H1 (cell line): ENCODE results near the gene PMEPA1.

Experiments used
- CTBP2 ChIP-seq: IDR thresholded peaks from 2 replicates; pipeline ENCODE4 v1.7.0; 2011; ENCODE audit warnings: borderline replicate concordance, mild to moderate bottlenecking, moderate library complexity, mixed read lengths, low read length; ENCODE audit not compliant: insufficient read depth, insufficient read length
- CTCF ChIP-seq, 3 experiments: IDR thresholded peaks; 1 replicate in 2 of 3; 2 replicates in 1 of 3; pipeline versions ENCODE4 v1.5.1 to v1.6.1; 2011; ENCODE audit warnings: low read length in 3 of 3, mild to moderate bottlenecking in 3 of 3, inconsistent platforms in 2 of 3, low read depth in 1 of 3, moderate library complexity in 1 of 3; ENCODE audit not compliant: insufficient read depth in 1 of 3; ENCODE audit errors: control extremely low read depth in 1 of 3
- EP300 ChIP-seq, 2 experiments: IDR thresholded peaks; 1 replicate in 1 of 2; 2 replicates in 1 of 2; pipeline ENCODE4 v1.6.1; 2011 to 2012; ENCODE audit warnings: low read depth in 2 of 2, low read length in 2 of 2, mild to moderate bottlenecking in 2 of 2, borderline replicate concordance in 1 of 2, inconsistent platforms in 1 of 2, moderate library complexity in 1 of 2
- EZH2 ChIP-seq: fragments of 200-600 bp; sonication (generic); IDR thresholded peaks from 2 replicates; pipeline ENCODE4 v1.7.1; 2012; ENCODE audit warnings: low read depth, mild to moderate bottlenecking, moderate library complexity, low read length, inconsistent platforms; ENCODE audit not compliant: severe bottlenecking
- JUN ChIP-seq: IDR thresholded peaks from 2 replicates; pipeline ENCODE4 v1.6.1; 2011; ENCODE audit warnings: low read depth, mild to moderate bottlenecking, improper control_type of control experiment, low read length
- POLR2A ChIP-seq, 2 experiments: IDR thresholded peaks; 1 replicate in 1 of 2; 2 replicates in 1 of 2; pipeline ENCODE4 v1.6.1; 2011; ENCODE audit warnings: low read depth in 2 of 2, low read length in 2 of 2, mild to moderate bottlenecking in 2 of 2; ENCODE audit errors: control extremely low read depth in 1 of 2
- POLR2AphosphoS5 ChIP-seq: IDR thresholded peaks from 2 replicates; pipeline ENCODE4 v1.6.1; 2011; ENCODE audit warnings: low read depth, low read length
- RAD21 ChIP-seq, 2 experiments: IDR thresholded peaks in 1 of 2; conservative IDR thresholded peaks in 1 of 2; 2 replicates each; pipeline ENCODE4 v1.6.1; 2011; ENCODE audit warnings: low read depth in 2 of 2, low read length in 2 of 2, improper control_type of control experiment in 1 of 2, inconsistent platforms in 1 of 2, mild to moderate bottlenecking in 1 of 2, moderate library complexity in 1 of 2
- RBBP5 ChIP-seq: IDR thresholded peaks from 2 replicates; pipeline ENCODE4 v1.7.1; 2012; ENCODE audit warnings: low read depth, mild to moderate bottlenecking, inconsistent platforms, low read length, moderate library complexity, borderline replicate concordance
- RNF2 ChIP-seq: fragments of 200-900, 300-1000 bp; sonication (generic); IDR thresholded peaks from 2 replicates; pipeline ENCODE4 v1.7.1; 2016; ENCODE audit warnings: borderline replicate concordance, low read depth, mild to moderate bottlenecking, antibody characterized with exemption, low read length; ENCODE audit not compliant: poor library complexity, severe bottlenecking; ENCODE audit errors: missing control alignments
- RXRA ChIP-seq: IDR thresholded peaks from 2 replicates; pipeline ENCODE4 v1.6.1; 2011; ENCODE audit warnings: low read depth, mild to moderate bottlenecking, low read length, moderate library complexity; ENCODE audit not compliant: insufficient read depth
- SIN3A ChIP-seq, 2 experiments: IDR thresholded peaks in 1 of 2; conservative IDR thresholded peaks in 1 of 2; 2 replicates each; pipeline ENCODE4 v1.6.1; 2011 to 2012; ENCODE audit warnings: low read length in 2 of 2, improper control_type of control experiment in 1 of 2, low read depth in 1 of 2, mild to moderate bottlenecking in 1 of 2
- TEAD4 ChIP-seq: IDR thresholded peaks from 2 replicates; pipeline ENCODE4 v1.6.1; 2012; ENCODE audit warnings: low read depth, low read length, inconsistent platforms, mixed read lengths
- YY1 ChIP-seq: IDR thresholded peaks from 2 replicates; pipeline ENCODE4 v1.6.1; 2011; ENCODE audit warnings: low read depth, mild to moderate bottlenecking, low read length

GRCh38 chr20:57749131-57749690 is 39.4 kb upstream of the PMEPA1 start:
- TF ChIP-seq TEAD4 (no peak), CTCF (IDR thresholded peaks at IDR 0.05; ENCODE audit: control extremely low read depth in 1 of 3, insufficient read depth in 1 of 3, low read depth in 1 of 3, low read length in 3 of 3) (no peak), RAD21 (IDR thresholded peaks at IDR 0.05 in 1 of 2, conservative IDR thresholded peaks at IDR 0.05 in 1 of 2; ENCODE audit: low read depth in 2 of 2, low read length in 2 of 2) (no peak), POLR2A (IDR thresholded peaks at IDR 0.05; ENCODE audit: control extremely low read depth in 1 of 2, low read depth in 2 of 2, low read length in 2 of 2) (no peak), JUN (no peak), SIN3A (conservative IDR thresholded peaks at IDR 0.05 in 1 of 2, IDR thresholded peaks at IDR 0.05 in 1 of 2; ENCODE audit: low read depth in 1 of 2, low read length in 2 of 2) (no peak), CTBP2 (no peak), RBBP5 (no peak), EZH2 (no peak), YY1 (no peak), RNF2 (no peak), RXRA (no peak), EP300 (IDR thresholded peaks at IDR 0.05; ENCODE audit: borderline replicate concordance in 1 of 2, low read depth in 2 of 2, low read length in 2 of 2) (no peak), POLR2AphosphoS5 (no peak)
